ENCODE results near the gene ENAH. TPM values are rescaled to one million over a fixed set of nuclear protein-coding genes. Genes with fewer than 3 reads are reported as not detected.
A peak's percentile ranks its signal among the peaks of the same experiment; 100 is the strongest.

ENAH gene
- total and polyA plus RNA-seq, 12 donors = 12.4 to 201 (median 99.8) TPM

- no peak for TF ChIP-seq CTCF (IDR thresholded peaks at IDR 0.05)
- Histone ChIP-seq H3K27me3 (no peaks in the 10 kb centered on the region), H3K27ac (no peak overlapping the region), H3K36me3 (no peaks in the 10 kb centered on the region), H3K4me3 (no peak overlapping the region), H3K4me1 (peaks cover 0 to 10% (median 0%) of the 10 kb centered on the region in 9 donors), H3K9me3 (no peaks in the 10 kb centered on the region)
- 57 to 71% methylated on average over 23 of the region's 23 CpGs for WGBS, 2 donors
- DNase-seq (no peak), ATAC-seq (peak; percentile 36 to 75 (median 68))
- intact Hi-C loops (cut with DNase I) = loop anchor here in 3 of 10 donors (2.0 to 10.0 kb wide), 2 partner anchors 171 to 283 kb away; partner anchors contain the start of gene ENAH (in 2 of the 3)
Measured at GRCh38 chr1:225483818-225484656, 168.9 kb downstream of the ENAH start.

GRCh38 chr1:225482421-225482950 lies 170.4 kb downstream of the ENAH start:
- intact Hi-C loops (cut with DNase I) = loop anchor here in 2 of 10 donors (10.0 kb wide), 1 partner anchor 172 kb away; the partner anchor contains the start of gene ENAH (in 2 of the 2)
- Histone ChIP-seq H3K27me3 (no peaks in the 10 kb centered on the region), H3K27ac (no peak overlapping the region), H3K36me3 (no peaks in the 10 kb centered on the region), H3K4me3 (no peak overlapping the region), H3K4me1 (peaks cover 0 to 10% (median 0%) of the 10 kb centered on the region in 9 donors), H3K9me3 (no peaks in the 10 kb centered on the region)
- TF ChIP-seq CTCF (IDR thresholded peaks at IDR 0.05) = no peak
- ATAC-seq (no peak), DNase-seq (no peak)
- WGBS, 2 donors = 65 to 67% methylated on average over 10 of the region's 10 CpGs

GRCh38 chr1:225481738-225482137 lies 171.2 kb downstream of the ENAH start:
- no peak for TF ChIP-seq CTCF (IDR thresholded peaks at IDR 0.05)
- Histone ChIP-seq H3K36me3 (no peaks in the 10 kb centered on the region), H3K4me1 (peaks cover 0 to 10% (median 0%) of the 10 kb centered on the region in 9 donors), H3K27me3 (no peaks in the 10 kb centered on the region), H3K27ac (no peak overlapping the region), H3K9me3 (no peaks in the 10 kb centered on the region), H3K4me3 (no peak overlapping the region)
- DNase-seq = no peak
- intact Hi-C loops (cut with DNase I) = loop anchor here in 2 of 10 donors (10.0 kb wide), 1 partner anchor 173 kb away; the partner anchor contains the start of gene ENAH (in 2 of the 2)
- 55 to 71% methylated on average over 6 of the region's 6 CpGs for WGBS, 2 donors
- no peak for ATAC-seq

- Histone ChIP-seq H3K9me3 (no peaks in the 10 kb centered on the region), H3K4me3 (no peak overlapping the region), H3K27ac (no peak overlapping the region), H3K4me1 (peaks cover 0 to 10% (median 0%) of the 10 kb centered on the region in 9 donors), H3K27me3 (no peaks in the 10 kb centered on the region), H3K36me3 (no peaks in the 10 kb centered on the region)
- intact Hi-C loops (cut with DNase I) = loop anchor here in 2 of 10 donors (10.0 kb wide), 1 partner anchor 174 kb away; the partner anchor contains the start of gene ENAH (in 2 of the 2)
- peak; percentile 28 to 76 (median 69) for TF ChIP-seq CTCF (IDR thresholded peaks at IDR 0.05)
- DNase-seq (peak in 1 of 2 donors; percentile 35), ATAC-seq (peak in 6 of 8 donors; percentile 25 to 51 (median 36))
- 59 to 61% methylated on average over 6 of the region's 6 CpGs for WGBS, 2 donors
Measured at GRCh38 chr1:225480825-225481434, 172.0 kb downstream of the ENAH start.
